ENCODE results near the gene MAML3.
"Not testable (repeated sequence)": the region's sequence is repeated elsewhere in the genome, so short reads cannot be mapped to it uniquely, and the experiment has no call there.

MAML3 gene

GRCh38 chr4:139700568-139700967 is 453.4 kb downstream of the MAML3 start:
- TF ChIP-seq EZH2 (IDR thresholded peaks at IDR 0.05; ENCODE audit: borderline replicate concordance, low read length) = no peak
- TF ChIP-seq, protein P1, sequence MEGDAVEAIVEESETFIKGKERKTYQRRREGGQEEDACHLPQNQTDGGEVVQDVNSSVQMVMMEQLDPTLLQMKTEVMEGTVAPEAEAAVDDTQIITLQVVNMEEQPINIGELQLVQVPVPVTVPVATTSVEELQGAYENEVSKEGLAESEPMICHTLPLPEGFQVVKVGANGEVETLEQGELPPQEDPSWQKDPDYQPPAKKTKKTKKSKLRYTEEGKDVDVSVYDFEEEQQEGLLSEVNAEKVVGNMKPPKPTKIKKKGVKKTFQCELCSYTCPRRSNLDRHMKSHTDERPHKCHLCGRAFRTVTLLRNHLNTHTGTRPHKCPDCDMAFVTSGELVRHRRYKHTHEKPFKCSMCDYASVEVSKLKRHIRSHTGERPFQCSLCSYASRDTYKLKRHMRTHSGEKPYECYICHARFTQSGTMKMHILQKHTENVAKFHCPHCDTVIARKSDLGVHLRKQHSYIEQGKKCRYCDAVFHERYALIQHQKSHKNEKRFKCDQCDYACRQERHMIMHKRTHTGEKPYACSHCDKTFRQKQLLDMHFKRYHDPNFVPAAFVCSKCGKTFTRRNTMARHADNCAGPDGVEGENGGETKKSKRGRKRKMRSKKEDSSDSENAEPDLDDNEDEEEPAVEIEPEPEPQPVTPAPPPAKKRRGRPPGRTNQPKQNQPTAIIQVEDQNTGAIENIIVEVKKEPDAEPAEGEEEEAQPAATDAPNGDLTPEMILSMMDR (IDR thresholded peaks at IDR 0.05; ENCODE audit: low read length) = no peak
- Histone ChIP-seq H2AFZ (ENCODE audit: low read length) (no peak overlapping the region), H3F3A (ENCODE audit: insufficient read depth, low read length) (no peaks in the 10 kb centered on the region), H3K4me3 (ENCODE audit: low read depth, low read length, poor library complexity, severe bottlenecking) (no peak overlapping the region), H3K79me2 (ENCODE audit: insufficient read depth, low read length) (no peaks in the 10 kb centered on the region), H4K20me1 (ENCODE audit: insufficient read depth, low read length) (no peaks in the 10 kb centered on the region), H3K9me3 (ENCODE audit: low read length) (peaks cover 3% of the 10 kb centered on the region; the same call in 1 of the 2 replicates), H3K4me2 (ENCODE audit: low read length) (no peak overlapping the region), H3K9me2 (ENCODE audit: low read depth, low read length) (no peaks in the 10 kb centered on the region), H3K27ac (ENCODE audit: low read depth, low read length, poor library complexity, severe bottlenecking) (no peak overlapping the region), H3K9ac (ENCODE audit: low read length) (no peak overlapping the region), H3K4me1 (ENCODE audit: insufficient read depth, low read length, severe bottlenecking) (no peaks in the 10 kb centered on the region), H3K27me3 (ENCODE audit: insufficient read depth, low read length) (no peaks in the 10 kb centered on the region), H3K36me3 (ENCODE audit: insufficient read depth, low read length) (no peaks in the 10 kb centered on the region)

DNA sequence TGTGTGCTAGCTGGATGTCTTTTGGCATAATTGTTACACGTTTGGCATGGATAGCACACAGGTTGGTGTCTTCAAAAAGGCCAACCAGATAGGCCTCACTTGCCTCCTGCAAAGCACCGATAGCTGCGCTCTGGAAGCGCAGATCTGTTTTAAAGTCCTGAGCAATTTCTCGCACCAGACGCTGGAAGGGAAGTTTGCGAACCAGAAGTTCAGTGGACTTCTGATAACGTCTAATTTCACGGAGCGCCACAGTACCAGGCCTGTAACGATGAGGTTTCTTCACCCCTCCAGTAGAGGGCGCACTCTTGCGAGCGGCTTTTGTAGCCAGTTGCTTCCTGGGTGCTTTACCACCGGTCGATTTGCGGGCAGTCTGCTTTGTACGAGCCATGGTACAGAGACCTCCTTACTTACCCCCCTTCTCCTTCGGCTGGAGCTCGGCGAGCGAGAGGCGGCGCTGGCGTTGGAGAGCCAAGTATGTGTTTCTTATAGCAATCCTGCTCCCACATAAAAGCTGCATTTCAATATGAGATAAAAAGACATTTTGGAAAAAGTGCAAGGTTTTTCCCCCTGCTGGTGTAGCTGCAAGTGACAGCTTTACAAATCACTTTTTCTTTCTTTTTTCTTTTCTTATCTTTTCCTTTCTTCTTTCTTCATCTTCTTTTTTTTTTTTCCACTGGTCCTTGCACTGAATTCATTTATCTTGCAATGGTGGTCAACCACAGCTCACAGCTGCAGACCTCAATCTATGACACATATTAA is 455.6 kb downstream of the MAML3 start:
- not testable (repeated sequence) for H2AFZ ChIP-seq (ENCODE audit: low read length); H3F3A ChIP-seq (ENCODE audit: insufficient read depth, low read length); H3K4me1 ChIP-seq (ENCODE audit: insufficient read depth, low read length, severe bottlenecking); H3K79me2 ChIP-seq (ENCODE audit: insufficient read depth, low read length); H3K4me2 ChIP-seq (ENCODE audit: low read length); H3K9me3 ChIP-seq (ENCODE audit: low read length); H3K9me2 ChIP-seq (ENCODE audit: low read depth, low read length); H4K20me1 ChIP-seq (ENCODE audit: insufficient read depth, low read length); H3K4me3 ChIP-seq (ENCODE audit: low read depth, low read length, poor library complexity, severe bottlenecking); H3K27ac ChIP-seq (ENCODE audit: low read depth, low read length, poor library complexity, severe bottlenecking); H3K27me3 ChIP-seq (ENCODE audit: insufficient read depth, low read length); H3K9ac ChIP-seq (ENCODE audit: low read length); H3K36me3 ChIP-seq (ENCODE audit: insufficient read depth, low read length)

- Histone ChIP-seq H3K9ac (ENCODE audit: low read length) (no peak overlapping the region), H2AFZ (ENCODE audit: low read length) (no peak overlapping the region), H4K20me1 (ENCODE audit: insufficient read depth, low read length) (no peaks in the 10 kb centered on the region), H3K4me1 (ENCODE audit: insufficient read depth, low read length, severe bottlenecking) (no peaks in the 10 kb centered on the region), H3K27me3 (ENCODE audit: insufficient read depth, low read length) (no peaks in the 10 kb centered on the region), H3K9me3 (ENCODE audit: low read length) (peaks cover 3% of the 10 kb centered on the region; the same call in 1 of the 2 replicates), H3K9me2 (ENCODE audit: low read depth, low read length) (no peaks in the 10 kb centered on the region), H3K79me2 (ENCODE audit: insufficient read depth, low read length) (no peaks in the 10 kb centered on the region), H3K27ac (ENCODE audit: low read depth, low read length, poor library complexity, severe bottlenecking) (no peak overlapping the region), H3K4me2 (ENCODE audit: low read length) (no peak overlapping the region), H3F3A (ENCODE audit: insufficient read depth, low read length) (no peaks in the 10 kb centered on the region), H3K36me3 (ENCODE audit: insufficient read depth, low read length) (no peaks in the 10 kb centered on the region), H3K4me3 (ENCODE audit: low read depth, low read length, poor library complexity, severe bottlenecking) (no peak overlapping the region)
- TF ChIP-seq EZH2 (IDR thresholded peaks at IDR 0.05; ENCODE audit: borderline replicate concordance, low read length) = no peak
- TF ChIP-seq, protein P1 (IDR thresholded peaks at IDR 0.05; ENCODE audit: low read length) = no peak
These were observed 457.5 kb downstream of the MAML3 start for GRCh38 chr4:139696491-139696890.
